ENCODE data around the gene TACC2. TPM values are rescaled to one million over a fixed set of nuclear protein-coding genes. Genes with fewer than 3 reads are reported as not detected.
A peak's percentile ranks its signal among the peaks of the same experiment; 100 is the strongest.

Gene TACC2
- total RNA-seq, 4 donors from 2014 or later, result 46.5 to 106 (median 71.6) TPM

DNA sequence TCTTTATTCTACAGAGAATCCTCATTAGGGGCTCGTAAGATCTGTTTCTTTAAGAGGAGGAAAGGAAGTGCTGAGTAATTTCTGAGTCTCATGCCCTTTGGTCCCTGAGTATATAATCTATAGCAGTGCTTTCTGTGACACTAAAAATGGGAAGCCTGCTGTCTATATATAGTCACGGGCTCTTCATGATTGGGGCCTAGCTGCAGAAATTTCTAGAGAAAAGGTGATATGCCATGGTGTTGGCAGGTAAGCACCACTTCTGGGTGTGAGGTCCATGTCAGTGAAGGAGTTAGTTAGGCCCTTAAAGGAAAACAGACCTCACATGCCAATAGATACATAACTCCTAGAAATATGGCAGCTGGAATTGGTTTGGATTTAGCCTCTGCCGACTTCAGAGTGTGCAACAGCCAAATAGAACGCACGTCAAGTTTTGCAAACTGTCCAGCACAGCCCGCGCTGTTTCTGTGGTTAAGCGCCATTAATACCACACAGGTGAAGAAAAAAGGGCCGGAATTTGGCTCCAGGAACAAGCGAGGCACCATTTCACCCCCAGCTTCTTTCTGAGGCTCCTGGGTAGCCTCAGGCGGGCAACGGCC is 123.2 kb downstream of the TACC2 start:
- peaks cover 0 to 21% (median 0%) of the 10 kb centered on the region in 3 donors for H3K36me3 ChIP-seq
- no peaks in the 10 kb centered on the region for H3K9me3 ChIP-seq
- H3K4me3 ChIP-seq, result peak overlapping the region; percentile 67 to 81 (median 78)
- intact Hi-C loops (cut with DNase I), result loop anchor here (10.0 kb wide), 1 partner anchor 57 kb away; no protein-coding TSS in a partner anchor
- H3K27ac ChIP-seq, result peak overlapping the region; percentile 95 to 98 (median 97)
- no peak for DNase-seq
- H3K27me3 ChIP-seq, result peaks cover 0 to 16% (median 0%) of the 10 kb centered on the region in 4 donors
- peaks cover 22 to 54% (median 29%) of the 10 kb centered on the region in 3 donors for H3K4me1 ChIP-seq
- WGBS, 2 donors, result 24 to 30% methylated on average over 11 to 12 of the region's 12 CpGs
- TF ChIP-seq, protein P1, sequence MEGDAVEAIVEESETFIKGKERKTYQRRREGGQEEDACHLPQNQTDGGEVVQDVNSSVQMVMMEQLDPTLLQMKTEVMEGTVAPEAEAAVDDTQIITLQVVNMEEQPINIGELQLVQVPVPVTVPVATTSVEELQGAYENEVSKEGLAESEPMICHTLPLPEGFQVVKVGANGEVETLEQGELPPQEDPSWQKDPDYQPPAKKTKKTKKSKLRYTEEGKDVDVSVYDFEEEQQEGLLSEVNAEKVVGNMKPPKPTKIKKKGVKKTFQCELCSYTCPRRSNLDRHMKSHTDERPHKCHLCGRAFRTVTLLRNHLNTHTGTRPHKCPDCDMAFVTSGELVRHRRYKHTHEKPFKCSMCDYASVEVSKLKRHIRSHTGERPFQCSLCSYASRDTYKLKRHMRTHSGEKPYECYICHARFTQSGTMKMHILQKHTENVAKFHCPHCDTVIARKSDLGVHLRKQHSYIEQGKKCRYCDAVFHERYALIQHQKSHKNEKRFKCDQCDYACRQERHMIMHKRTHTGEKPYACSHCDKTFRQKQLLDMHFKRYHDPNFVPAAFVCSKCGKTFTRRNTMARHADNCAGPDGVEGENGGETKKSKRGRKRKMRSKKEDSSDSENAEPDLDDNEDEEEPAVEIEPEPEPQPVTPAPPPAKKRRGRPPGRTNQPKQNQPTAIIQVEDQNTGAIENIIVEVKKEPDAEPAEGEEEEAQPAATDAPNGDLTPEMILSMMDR (IDR thresholded peaks at IDR 0.05), result no peak
- no peak for TF ChIP-seq POLR2A (IDR thresholded peaks at IDR 0.05)

DNA sequence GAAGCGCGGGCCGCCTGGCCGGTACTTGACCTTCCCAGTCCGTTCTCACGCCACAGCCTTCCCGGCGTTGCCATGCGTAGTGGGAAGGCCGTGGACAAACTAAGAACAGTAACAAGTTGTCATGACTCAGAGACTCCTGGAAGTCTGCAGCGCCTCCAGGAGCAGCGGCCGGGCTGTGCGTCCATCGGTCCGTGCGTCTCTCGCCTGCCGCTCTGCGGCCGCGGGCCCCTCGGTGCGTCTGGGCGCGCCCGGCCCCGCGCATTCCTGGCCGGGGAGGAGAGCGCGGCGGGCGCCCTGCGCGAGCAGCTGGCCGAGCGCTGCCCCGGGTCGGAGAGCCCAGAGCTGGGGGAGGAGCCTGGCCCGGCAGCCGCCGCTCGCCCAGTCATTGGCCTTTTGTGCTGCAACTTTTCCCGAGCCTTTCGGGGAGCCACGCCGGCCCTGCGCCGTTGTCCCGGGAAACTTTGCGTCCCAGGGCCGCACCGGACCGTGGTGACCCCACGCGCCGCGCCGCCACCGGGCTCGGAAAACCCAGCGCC is 123.7 kb downstream of the TACC2 start:
- Histone ChIP-seq H3K4me1 (peaks cover 22 to 54% (median 29%) of the 10 kb centered on the region in 3 donors), H3K36me3 (peaks cover 0 to 17% (median 0%) of the 10 kb centered on the region in 3 donors), H3K9me3 (no peaks in the 10 kb centered on the region), H3K27ac (peak overlapping the region; percentile 95 to 98 (median 97)), H3K27me3 (peaks cover 0 to 16% (median 0%) of the 10 kb centered on the region in 4 donors), H3K4me3 (peak overlapping the region; percentile 67 to 81 (median 78))
- TF ChIP-seq POLR2A (IDR thresholded peaks at IDR 0.05), result peak in 2 of 4 donors; percentile 73 to 79
- TF ChIP-seq, protein P1 (IDR thresholded peaks at IDR 0.05), result peak in 5 of 6 experiments; percentile 22 to 80 (median 49)
- no peak for DNase-seq
- intact Hi-C loops (cut with DNase I), result loop anchor here (10.0 kb wide), 1 partner anchor 58 kb away; no protein-coding TSS in a partner anchor
- 3 to 19% methylated on average over 3 to 6 of the region's 63 CpGs for WGBS, 2 donors

DNA sequence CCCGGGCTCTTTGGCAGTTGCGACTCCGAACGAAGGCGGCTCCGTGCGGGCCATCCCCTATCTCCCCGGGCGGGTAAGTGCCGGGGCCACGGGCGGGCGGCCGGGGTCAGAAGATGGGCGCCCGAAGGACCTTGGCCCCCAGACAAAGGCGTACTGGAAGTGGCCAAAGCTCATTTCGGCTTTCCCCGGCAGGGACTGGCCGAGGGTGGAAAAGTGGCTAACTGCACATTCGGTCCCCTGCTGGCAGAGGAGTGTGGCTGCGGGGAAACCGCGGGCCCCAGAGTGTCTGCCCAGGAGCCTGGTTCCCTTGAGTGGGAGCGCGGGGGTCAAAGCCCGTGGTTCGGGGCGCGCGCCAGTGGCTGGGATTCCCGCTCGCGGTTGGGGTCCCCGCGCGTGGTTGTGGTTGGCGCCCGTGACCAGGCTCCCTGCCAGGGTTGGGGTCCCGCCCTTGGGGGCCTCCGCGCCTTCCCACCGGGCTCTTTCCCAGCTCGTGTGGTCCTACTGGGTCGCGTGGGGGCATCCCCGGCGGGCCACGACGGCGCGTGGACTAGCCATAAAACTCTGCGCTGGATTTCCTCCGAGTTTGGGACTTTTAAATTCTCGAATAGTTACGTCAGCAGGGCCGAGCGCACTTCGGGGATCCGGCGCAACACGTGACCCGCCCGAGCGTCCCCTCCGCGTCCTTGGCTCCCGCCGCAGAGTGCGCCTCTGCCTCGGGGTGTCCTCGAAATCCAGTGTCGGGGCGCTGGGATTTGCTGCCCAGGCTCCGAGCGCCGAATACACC is 124.4 kb downstream of the TACC2 start:
- no peaks in the 10 kb centered on the region for H3K9me3 ChIP-seq
- intact Hi-C loops (cut with DNase I), result loop anchor here (10.0 kb wide), 1 partner anchor 59 kb away; no protein-coding TSS in a partner anchor
- WGBS, 2 donors, result 10 to 13% methylated on average over 2 to 3 of the region's 77 CpGs

DNA sequence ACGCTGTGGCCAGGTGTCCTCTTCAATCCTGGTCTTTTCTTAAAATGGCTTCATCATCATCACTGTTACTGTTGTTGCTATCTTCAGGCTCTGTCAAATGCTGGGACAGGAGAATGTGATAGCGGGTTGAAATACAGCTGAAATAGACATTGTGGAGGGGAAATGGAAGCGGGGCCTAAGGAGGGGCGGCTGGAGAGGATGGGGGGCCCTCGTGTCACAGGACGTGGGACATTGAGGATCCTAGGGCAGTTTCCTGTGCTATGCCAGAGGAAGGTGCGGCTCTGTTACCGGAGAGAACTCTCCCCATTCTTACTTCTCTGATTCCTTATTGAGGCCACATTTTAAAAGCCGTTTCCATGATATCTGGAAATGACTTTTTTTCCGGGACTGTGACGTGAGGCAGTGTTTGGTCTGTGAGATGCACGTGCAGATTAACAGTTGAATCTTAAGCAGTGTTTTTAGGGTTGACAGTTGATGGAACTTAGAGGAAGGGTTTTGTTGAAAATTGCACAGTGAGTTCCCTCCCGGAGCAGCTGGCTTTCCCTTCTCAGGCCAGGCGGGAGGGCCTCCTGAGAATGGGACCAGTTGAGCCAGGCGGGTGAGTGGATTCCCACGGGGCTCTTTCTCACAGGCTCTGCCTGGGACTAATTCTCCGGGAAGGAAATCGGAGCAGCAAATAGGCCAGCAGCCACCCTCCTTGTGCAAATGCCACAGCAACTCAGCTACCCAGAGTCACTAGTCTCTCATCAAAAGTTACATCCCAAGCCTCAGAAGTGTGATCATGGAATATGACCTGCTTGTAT is 125.2 kb downstream of the TACC2 start:
- H3K36me3 ChIP-seq, result peaks cover 0 to 18% (median 0%) of the 10 kb centered on the region in 3 donors
- H3K4me3 ChIP-seq, result peak overlapping the region; percentile 67 to 81 (median 78)
- no peak for DNase-seq
- H3K27me3 ChIP-seq, result peaks cover 0 to 16% (median 0%) of the 10 kb centered on the region in 4 donors
- peaks cover 22 to 66% (median 29%) of the 10 kb centered on the region in 3 donors for H3K4me1 ChIP-seq
- no peaks in the 10 kb centered on the region for H3K9me3 ChIP-seq
- 34 to 43% methylated on average over 14 to 18 of the region's 18 CpGs for WGBS, 2 donors
- no peak for TF ChIP-seq POLR2A (IDR thresholded peaks at IDR 0.05)
- TF ChIP-seq, protein P1 (IDR thresholded peaks at IDR 0.05), result no peak
- H3K27ac ChIP-seq, result peak overlapping the region; percentile 95 to 98 (median 97)
- intact Hi-C loops (cut with DNase I), result loop anchor here (10.0 kb wide), 1 partner anchor 59 kb away; no protein-coding TSS in a partner anchor

More for the DNA sequence above, 124.4 kb downstream of the TACC2 start:
- H3K4me1 ChIP-seq, result peaks cover 22 to 58% (median 29%) of the 10 kb centered on the region in 3 donors
- peaks cover 0 to 17% (median 0%) of the 10 kb centered on the region in 3 donors for H3K36me3 ChIP-seq
- peak in 3 of 4 donors; percentile 39 to 86 (median 81) for TF ChIP-seq POLR2A (IDR thresholded peaks at IDR 0.05)
- TF ChIP-seq, protein P1 (IDR thresholded peaks at IDR 0.05), result peak in 3 of 6 experiments; percentile 45 to 73 (median 68)
- H3K27me3 ChIP-seq, result peaks cover 0 to 16% (median 0%) of the 10 kb centered on the region in 4 donors
- H3K27ac ChIP-seq, result peak overlapping the region; percentile 95 to 98 (median 97)
- peak overlapping the region; percentile 67 to 81 (median 78) for H3K4me3 ChIP-seq
- DNase-seq, result no peak
